AG09309 (cell line): ENCODE measurements around the gene OLA1.

Experiments
- DNase-seq: peaks from one replicate; pipeline ENCODE4 v3.0.0-alpha.2; 2010; ENCODE audit warnings: low read depth
- H3K4me3 ChIP-seq: 2 replicates; pipeline ENCODE4 v1.5.1; 2011; ENCODE audit warnings: mild to moderate bottlenecking, low read depth, low read length, moderate library complexity; ENCODE audit not compliant: control insufficient read depth
- TF ChIP-seq, protein P1 (sequence below): IDR thresholded peaks from 2 replicates; pipeline ENCODE4 v1.5.1; 2011; ENCODE audit warnings: mild to moderate bottlenecking, low read depth, low read length, inconsistent platforms; ENCODE audit not compliant: insufficient read depth, control insufficient read depth; ENCODE audit errors: missing control alignments

OLA1 gene

DNA sequence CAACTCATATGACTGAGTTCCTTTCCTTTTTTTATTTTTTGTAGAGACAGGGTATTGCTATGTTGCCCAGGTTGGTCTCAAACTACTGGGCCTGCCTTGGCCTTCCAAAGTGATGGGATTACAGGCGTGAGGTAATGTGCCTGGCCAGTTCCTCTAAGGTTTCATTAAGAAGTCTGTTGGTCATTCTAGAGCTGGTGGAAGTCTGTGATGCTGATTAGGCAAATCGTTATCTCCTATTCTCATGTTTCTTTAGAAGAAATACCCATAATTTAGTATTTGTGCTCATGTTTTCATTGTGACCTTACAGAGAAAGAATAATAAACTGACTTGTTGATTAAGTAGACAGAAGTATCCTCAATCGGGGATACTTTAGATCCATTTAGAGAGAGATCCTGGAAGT, 177.0 kb downstream of the OLA1 start:
- DNase-seq = no peak
- no peak overlapping the region for H3K4me3 ChIP-seq
- TF ChIP-seq, protein P1, sequence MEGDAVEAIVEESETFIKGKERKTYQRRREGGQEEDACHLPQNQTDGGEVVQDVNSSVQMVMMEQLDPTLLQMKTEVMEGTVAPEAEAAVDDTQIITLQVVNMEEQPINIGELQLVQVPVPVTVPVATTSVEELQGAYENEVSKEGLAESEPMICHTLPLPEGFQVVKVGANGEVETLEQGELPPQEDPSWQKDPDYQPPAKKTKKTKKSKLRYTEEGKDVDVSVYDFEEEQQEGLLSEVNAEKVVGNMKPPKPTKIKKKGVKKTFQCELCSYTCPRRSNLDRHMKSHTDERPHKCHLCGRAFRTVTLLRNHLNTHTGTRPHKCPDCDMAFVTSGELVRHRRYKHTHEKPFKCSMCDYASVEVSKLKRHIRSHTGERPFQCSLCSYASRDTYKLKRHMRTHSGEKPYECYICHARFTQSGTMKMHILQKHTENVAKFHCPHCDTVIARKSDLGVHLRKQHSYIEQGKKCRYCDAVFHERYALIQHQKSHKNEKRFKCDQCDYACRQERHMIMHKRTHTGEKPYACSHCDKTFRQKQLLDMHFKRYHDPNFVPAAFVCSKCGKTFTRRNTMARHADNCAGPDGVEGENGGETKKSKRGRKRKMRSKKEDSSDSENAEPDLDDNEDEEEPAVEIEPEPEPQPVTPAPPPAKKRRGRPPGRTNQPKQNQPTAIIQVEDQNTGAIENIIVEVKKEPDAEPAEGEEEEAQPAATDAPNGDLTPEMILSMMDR = no peak

DNA sequence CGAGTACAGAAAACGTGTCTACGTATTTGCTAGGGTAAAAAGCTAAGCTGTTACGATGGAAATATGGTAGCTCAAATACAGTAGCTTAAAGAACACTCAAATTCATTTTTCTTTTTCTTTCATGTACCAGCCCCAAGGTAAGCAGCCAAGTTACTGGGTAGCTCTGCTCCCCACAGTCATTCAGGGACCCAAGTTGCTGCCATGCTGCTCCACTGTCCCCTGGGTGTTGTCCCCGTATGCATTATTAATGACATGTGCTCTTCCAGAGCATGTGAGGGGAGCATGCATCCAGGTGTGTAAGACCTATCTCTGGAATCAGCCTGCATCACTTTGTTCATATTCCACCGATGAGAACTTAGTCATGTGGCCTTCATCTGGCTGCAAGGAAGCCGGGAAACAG, 178.1 kb downstream of the OLA1 start:
- no peak for DNase-seq
- TF ChIP-seq, protein P1 = no peak
- no peak overlapping the region for H3K4me3 ChIP-seq

DNA sequence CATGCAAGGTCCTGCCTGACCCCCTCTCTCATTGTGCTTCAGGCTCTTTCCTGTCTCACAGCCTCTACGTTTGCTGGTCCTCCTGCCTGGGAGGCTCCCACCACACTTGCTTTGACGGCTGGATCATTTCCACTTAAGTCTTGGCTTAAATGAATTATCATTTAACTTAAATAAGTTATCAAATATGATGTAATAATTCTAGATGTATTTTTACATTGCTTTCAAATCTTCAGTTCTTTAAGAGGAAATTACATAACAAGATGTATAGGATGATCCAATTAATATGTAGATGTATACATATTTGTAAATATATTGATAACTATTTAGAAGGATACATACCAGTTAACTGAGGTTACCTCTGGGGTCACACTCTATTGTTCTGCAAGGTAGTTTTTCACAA, 180.5 kb downstream of the OLA1 start:
- H3K4me3 ChIP-seq = no peak overlapping the region
- no peak for DNase-seq
- TF ChIP-seq, protein P1 = no peak

DNA sequence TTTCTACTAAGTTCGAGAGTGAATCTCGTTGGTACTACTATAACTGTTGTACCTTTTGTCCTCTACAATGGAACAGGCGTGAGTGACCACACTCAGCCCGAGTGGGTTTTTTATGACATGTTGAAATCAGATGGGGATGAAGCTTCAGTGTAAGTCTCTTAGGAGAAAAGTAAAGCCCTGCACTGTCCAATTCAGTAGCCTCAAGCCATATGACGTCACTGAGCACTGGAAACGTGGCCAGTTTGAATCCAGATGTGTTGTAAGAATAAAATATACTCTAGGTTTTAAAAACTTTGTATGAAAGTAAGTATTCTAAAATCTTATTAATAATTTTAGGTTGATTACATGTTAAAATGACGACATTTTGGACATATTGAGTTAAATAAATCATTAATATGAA, 181.5 kb downstream of the OLA1 start:
- no peak overlapping the region for H3K4me3 ChIP-seq
- TF ChIP-seq, protein P1 = no peak
- no peak for DNase-seq

DNA sequence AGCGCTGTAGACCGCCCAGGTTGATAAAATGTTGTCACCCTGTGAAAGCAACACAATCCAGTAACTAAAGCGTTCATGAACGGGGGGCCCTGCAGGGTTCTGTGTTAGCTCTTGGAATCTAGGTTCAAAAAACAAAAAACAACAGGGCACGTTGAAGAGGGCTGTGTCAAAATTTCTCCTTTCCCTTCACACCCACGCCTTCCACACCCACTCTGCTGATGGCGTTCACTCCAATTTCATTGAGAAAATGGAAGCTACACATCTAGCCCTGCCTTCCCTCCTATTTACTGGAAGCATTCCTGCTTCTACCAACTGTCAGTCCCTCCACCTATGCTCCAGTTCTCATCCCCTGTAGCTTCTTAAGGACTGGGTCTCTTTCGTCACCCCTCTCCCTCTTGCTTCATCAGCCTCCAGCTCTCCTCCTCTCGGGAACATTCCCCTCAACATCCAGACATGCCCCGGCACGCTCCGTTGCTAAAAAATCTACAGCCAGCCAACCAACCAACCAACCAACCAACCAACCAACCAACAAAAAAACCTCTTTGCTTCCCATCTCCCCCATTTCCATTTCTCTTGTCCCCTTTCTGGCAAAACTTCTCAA, 184.7 kb downstream of the OLA1 start:
- DNase-seq = no peak
- H3K4me3 ChIP-seq = no peak overlapping the region
- TF ChIP-seq, protein P1 = no peak

DNA sequence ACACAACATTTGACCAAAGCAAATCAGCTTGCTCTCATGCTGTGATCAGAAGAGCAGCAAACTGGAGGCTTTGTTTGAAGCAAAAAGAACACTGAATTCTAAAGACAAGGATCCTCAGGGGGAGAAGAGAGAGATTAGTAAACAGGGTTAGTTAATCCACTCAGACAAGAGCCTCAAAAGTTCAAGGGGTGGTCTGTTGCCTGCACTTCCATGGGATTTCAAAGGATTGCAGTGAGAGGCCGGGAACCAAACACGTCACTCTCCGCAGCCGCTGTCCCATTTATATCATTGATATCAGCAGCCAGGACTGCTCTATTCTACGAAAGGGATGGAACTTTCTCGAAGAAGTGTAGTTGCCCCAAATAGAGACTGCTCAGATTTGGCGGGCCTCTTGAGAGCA, 185.4 kb downstream of the OLA1 start:
- TF ChIP-seq, protein P1 = no peak
- no peak for DNase-seq

DNA sequence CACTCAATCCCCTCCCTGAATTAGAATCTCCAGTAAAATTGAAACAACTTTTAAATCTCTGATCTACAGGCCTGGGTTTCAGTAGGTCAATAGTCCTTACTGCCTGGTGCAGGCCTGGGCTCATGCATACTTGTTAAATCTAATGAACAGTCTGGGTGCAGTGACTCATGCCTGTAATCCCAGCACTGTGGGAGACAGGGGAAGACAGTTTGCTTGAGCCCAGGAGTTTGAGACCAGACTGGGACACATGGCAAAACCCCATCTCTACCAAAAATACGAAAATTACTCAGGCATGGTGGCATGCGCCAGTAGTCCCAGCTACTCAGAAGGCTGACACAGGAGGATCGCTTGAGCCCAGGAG, 188.5 kb downstream of the OLA1 start:
- H3K4me3 ChIP-seq = no peak overlapping the region
- DNase-seq = no peak
- TF ChIP-seq, protein P1 = no peak

More for the DNA sequence above, 185.4 kb downstream of the OLA1 start:
- no peak overlapping the region for H3K4me3 ChIP-seq
